Panc1 (cell line): ENCODE data around the gene NFIB.

Source experiments
- POLR2AphosphoS5 ChIP-seq: IDR thresholded peaks from 2 replicates; pipeline ENCODE4 v1.6.1; 2012; ENCODE audit warnings: mild to moderate bottlenecking, low read depth, low read length, moderate library complexity
- TF ChIP-seq, protein P1 (sequence below): fragments of 450-650 bp; IDR thresholded peaks from 2 replicates; pipeline ENCODE4 v1.5.1; 2017; ENCODE audit warnings: mild to moderate bottlenecking

DNA sequence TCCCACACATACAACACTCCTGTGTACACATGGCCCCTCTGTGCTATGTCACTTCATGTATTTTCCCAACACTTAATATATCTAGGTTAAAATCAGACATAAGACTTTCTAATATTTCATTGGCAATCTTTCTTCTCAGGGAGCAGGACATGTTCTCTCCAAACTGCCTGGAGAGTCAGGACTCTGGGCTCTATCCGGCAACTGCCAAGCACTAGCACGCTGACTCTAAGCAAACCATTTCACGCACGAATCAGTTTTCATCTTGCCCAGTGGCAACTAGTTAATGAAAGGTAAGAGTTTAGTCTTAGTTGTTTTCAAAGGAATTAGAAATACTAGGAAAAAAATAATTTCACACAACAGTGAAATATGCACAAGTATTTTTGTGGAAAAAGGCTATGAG is 124.8 kb downstream of the NFIB start:
- TF ChIP-seq, protein P1, sequence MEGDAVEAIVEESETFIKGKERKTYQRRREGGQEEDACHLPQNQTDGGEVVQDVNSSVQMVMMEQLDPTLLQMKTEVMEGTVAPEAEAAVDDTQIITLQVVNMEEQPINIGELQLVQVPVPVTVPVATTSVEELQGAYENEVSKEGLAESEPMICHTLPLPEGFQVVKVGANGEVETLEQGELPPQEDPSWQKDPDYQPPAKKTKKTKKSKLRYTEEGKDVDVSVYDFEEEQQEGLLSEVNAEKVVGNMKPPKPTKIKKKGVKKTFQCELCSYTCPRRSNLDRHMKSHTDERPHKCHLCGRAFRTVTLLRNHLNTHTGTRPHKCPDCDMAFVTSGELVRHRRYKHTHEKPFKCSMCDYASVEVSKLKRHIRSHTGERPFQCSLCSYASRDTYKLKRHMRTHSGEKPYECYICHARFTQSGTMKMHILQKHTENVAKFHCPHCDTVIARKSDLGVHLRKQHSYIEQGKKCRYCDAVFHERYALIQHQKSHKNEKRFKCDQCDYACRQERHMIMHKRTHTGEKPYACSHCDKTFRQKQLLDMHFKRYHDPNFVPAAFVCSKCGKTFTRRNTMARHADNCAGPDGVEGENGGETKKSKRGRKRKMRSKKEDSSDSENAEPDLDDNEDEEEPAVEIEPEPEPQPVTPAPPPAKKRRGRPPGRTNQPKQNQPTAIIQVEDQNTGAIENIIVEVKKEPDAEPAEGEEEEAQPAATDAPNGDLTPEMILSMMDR = no peak
- no peak for TF ChIP-seq POLR2AphosphoS5
